HCT116 (cell line): ENCODE results near the gene NANOG.

ENCODE experiments used
- CEBPB ChIP-seq: IDR thresholded peaks from 2 replicates; pipeline ENCODE4 v1.6.1; 2012; ENCODE audit warnings: low read depth
- CTCF ChIP-seq, 3 experiments: fragments of 200-600 bp in 1 of 3; sonication (generic) in 1 of 3; IDR thresholded peaks in 2 of 3; conservative IDR thresholded peaks in 1 of 3; 2 replicates each; pipeline ENCODE4 v1.5.1; 2012 to 2017; ENCODE audit warnings: low read depth in 2 of 3, low read length in 2 of 3, antibody characterized with exemption in 1 of 3, borderline replicate concordance in 1 of 3, control low read depth in 1 of 3, mild to moderate bottlenecking in 1 of 3, mixed read lengths in 1 of 3, mixed run types in 1 of 3, moderate library complexity in 1 of 3; ENCODE audit not compliant: insufficient read depth in 1 of 3
- EZH2 ChIP-seq: fragments of 200-600 bp; sonication (generic); IDR thresholded peaks from 2 replicates; pipeline ENCODE4 v1.6.1; 2017; ENCODE audit warnings: antibody characterized with exemption, mixed run types
- EZH2phosphoT487 ChIP-seq: fragments of 200-600 bp; IDR thresholded peaks from 2 replicates; pipeline ENCODE4 v1.6.1; 2018; ENCODE audit warnings: antibody characterized with exemption, borderline replicate concordance
- POLR2A ChIP-seq: IDR thresholded peaks from 2 replicates; pipeline ENCODE4 v1.7.0; 2011; ENCODE audit warnings: borderline replicate concordance; ENCODE audit not compliant: insufficient read depth, insufficient read length; ENCODE audit errors: extremely low read depth
- POLR2AphosphoS5 ChIP-seq: IDR thresholded peaks from 2 replicates; pipeline ENCODE4 v1.6.1; 2011; ENCODE audit warnings: mild to moderate bottlenecking, low read depth, low read length, moderate library complexity
- RAD21 ChIP-seq: IDR thresholded peaks from 2 replicates; pipeline ENCODE4 v1.6.1; 2012; ENCODE audit warnings: low read depth, mild to moderate bottlenecking
- SRF ChIP-seq: IDR thresholded peaks from 2 replicates; pipeline ENCODE4 v1.6.1; 2012; ENCODE audit warnings: low read depth
- ZNF274 ChIP-seq: fragments of 200-500 bp; sonication (Bioruptor generic); IDR thresholded peaks from 2 replicates; pipeline ENCODE4 v1.6.1; 2014; ENCODE audit warnings: mild to moderate bottlenecking, low read depth, low read length, inconsistent platforms
- TF ChIP-seq, protein P1 (sequence below): IDR thresholded peaks from 2 replicates; pipeline ENCODE4 v1.6.1; 2011; ENCODE audit warnings: mild to moderate bottlenecking, low read length, moderate library complexity; ENCODE audit not compliant: insufficient replicate concordance; ENCODE audit errors: extremely low read depth

DNA sequence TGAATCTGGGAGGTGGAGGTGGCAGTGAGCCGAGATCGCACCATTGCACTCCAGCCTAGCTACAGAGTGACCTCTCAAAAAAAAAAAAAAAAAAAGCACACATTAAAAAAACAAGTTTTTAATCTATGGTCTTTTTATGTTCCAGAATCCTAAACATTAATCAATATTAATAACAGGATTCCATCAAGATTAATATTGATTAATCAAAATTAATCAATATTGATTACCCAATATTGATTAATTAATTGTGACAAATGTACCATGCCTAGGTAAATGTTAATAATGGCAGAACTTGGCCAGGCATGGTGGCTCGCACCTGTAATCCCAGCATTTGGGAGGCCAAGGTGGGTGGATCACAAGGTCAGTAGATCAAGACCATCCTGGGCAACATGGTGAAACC lies 7.9 kb upstream of the NANOG start:
- TF ChIP-seq CEBPB (no peak), POLR2AphosphoS5 (no peak), RAD21 (no peak), CTCF (IDR thresholded peaks at IDR 0.05 in 2 of 3, conservative IDR thresholded peaks at IDR 0.05 in 1 of 3; ENCODE audit: borderline replicate concordance in 1 of 3, insufficient read depth in 1 of 3, low read depth in 2 of 3, low read length in 2 of 3) (no peak), POLR2A (no peak), ZNF274 (no peak), EZH2phosphoT487 (no peak), EZH2 (no peak), SRF (no peak)
- TF ChIP-seq, protein P1, sequence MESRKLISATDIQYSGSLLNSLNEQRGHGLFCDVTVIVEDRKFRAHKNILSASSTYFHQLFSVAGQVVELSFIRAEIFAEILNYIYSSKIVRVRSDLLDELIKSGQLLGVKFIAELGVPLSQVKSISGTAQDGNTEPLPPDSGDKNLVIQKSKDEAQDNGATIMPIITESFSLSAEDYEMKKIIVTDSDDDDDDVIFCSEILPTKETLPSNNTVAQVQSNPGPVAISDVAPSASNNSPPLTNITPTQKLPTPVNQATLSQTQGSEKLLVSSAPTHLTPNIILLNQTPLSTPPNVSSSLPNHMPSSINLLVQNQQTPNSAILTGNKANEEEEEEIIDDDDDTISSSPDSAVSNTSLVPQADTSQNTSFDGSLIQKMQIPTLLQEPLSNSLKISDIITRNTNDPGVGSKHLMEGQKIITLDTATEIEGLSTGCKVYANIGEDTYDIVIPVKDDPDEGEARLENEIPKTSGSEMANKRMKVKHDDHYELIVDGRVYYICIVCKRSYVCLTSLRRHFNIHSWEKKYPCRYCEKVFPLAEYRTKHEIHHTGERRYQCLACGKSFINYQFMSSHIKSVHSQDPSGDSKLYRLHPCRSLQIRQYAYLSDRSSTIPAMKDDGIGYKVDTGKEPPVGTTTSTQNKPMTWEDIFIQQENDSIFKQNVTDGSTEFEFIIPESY, result no peak
